Esophagus squamous epithelium (tissue), 4 donors: ENCODE measurements around the gene UQCC2.

Experiments
- CTCF ChIP-seq, 6 experiments: fragments of 450-650 bp in 4 of 6; fragments of 200-600 bp in 2 of 6; sonication (generic) in 2 of 6; IDR thresholded peaks; one replicate each; pipeline ENCODE4 v1.5.1; 2016 to 2019; ENCODE audit warnings: antibody characterized with exemption in 6 of 6, mild to moderate bottlenecking in 4 of 6, moderate library complexity in 4 of 6
- POLR2A ChIP-seq, 4 donors: fragments of 450-650 bp; IDR thresholded peaks; one replicate each; pipeline ENCODE4 v1.6.1; 2017; ENCODE audit warnings: antibody characterized with exemption in 4 of 4, mild to moderate bottlenecking in 4 of 4, moderate library complexity in 3 of 4

- TF ChIP-seq POLR2A (IDR thresholded peaks at IDR 0.05) (no peak), CTCF (IDR thresholded peaks at IDR 0.05) (no peak)
These were observed 19.1 kb upstream of the UQCC2 start for GRCh38 chr6:33730611-33731010.
